ENCODE measurements around the gene DEPDC5. TPM values are rescaled to one million over a fixed set of nuclear protein-coding genes. Genes with fewer than 3 reads are reported as not detected.
A peak's percentile ranks its signal among the peaks of the same experiment; 100 is the strongest.

DEPDC5 gene
- total and polyA plus RNA-seq, 7 donors = 8.4 to 21.3 (median 12.9) TPM

- Histone ChIP-seq H3K27me3 (no peaks in the 10 kb centered on the region), H3K36me3 (peaks cover 0 to 16% (median 0%) of the 10 kb centered on the region in 4 donors), H3K27ac (peak overlapping the region; percentile 86 to 92 (median 90)), H3K4me3 (peak overlapping the region; percentile 88 to 98 (median 94)), H3K9me3 (no peaks in the 10 kb centered on the region), H3K4me1 (peaks cover 0 to 46% (median 45%) of the 10 kb centered on the region in 4 donors)
- WGBS, 2 donors = 67 to 68% methylated on average over 16 of the region's 16 CpGs
- intact Hi-C loops (cut with DNase I) = loop anchor here (10.0 kb wide), 1 partner anchor 194 kb away; the partner anchor contains the start of gene YWHAH
- no peak for DNase-seq
- no peak for TF ChIP-seq POLR2A (IDR thresholded peaks at IDR 0.05)
- TF ChIP-seq EP300 (IDR thresholded peaks at IDR 0.05) = no peak
- TF ChIP-seq, protein P1, sequence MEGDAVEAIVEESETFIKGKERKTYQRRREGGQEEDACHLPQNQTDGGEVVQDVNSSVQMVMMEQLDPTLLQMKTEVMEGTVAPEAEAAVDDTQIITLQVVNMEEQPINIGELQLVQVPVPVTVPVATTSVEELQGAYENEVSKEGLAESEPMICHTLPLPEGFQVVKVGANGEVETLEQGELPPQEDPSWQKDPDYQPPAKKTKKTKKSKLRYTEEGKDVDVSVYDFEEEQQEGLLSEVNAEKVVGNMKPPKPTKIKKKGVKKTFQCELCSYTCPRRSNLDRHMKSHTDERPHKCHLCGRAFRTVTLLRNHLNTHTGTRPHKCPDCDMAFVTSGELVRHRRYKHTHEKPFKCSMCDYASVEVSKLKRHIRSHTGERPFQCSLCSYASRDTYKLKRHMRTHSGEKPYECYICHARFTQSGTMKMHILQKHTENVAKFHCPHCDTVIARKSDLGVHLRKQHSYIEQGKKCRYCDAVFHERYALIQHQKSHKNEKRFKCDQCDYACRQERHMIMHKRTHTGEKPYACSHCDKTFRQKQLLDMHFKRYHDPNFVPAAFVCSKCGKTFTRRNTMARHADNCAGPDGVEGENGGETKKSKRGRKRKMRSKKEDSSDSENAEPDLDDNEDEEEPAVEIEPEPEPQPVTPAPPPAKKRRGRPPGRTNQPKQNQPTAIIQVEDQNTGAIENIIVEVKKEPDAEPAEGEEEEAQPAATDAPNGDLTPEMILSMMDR (IDR thresholded peaks at IDR 0.05) = no peak
These were observed 3.2 kb upstream of the DEPDC5 start for GRCh38 chr22:31750365-31751284.

DNA sequence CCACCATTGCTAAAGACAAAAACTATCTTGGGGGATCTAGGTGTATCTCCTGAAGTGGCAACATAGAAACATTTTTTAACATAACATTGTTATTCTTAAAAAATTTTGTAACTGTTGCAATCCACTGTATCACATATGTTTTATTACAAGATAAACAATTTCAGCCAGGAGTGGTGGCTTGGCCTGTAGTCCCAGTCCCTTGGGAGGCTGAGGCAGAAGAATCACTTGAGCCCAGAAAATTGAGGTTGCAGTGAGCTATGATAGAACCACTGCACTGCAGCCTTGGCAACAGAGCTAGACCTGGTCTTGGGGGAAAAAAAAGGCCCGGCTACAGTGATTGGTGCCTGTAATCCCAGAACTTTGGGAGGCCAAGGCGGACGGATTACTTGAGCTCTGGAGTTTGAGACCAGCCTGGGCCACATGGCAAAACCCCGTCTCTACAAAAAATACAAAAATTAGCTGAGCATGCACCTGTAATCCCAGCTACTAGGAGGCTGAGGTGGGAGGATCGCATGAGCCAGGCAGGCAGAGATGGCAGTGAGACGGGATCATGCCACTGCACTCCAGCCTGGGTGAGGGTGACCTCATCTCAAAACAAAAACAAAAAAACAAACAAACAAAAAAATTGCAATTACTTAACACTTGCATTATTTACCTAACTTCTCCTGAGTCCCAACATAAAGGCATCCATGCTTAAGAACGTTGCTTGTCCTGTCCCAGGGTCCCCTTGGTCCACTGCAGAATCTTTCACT, 1.5 kb upstream of the DEPDC5 start:
- Histone ChIP-seq H3K4me3 (peak overlapping the region in 1 of 4 donors; percentile 79), H3K27ac (peak overlapping the region; percentile 88 to 93 (median 91)), H3K36me3 (peaks cover 0 to 15% (median 0%) of the 10 kb centered on the region in 4 donors), H3K9me3 (no peaks in the 10 kb centered on the region), H3K4me1 (peaks cover 0 to 46% (median 45%) of the 10 kb centered on the region in 4 donors), H3K27me3 (no peaks in the 10 kb centered on the region)
- WGBS, 2 donors = 86 to 89% methylated on average over 7 of the region's 7 CpGs
- no peak for TF ChIP-seq POLR2A (IDR thresholded peaks at IDR 0.05)
- no peak for TF ChIP-seq POLR2AphosphoS5 (IDR thresholded peaks at IDR 0.05)
- TF ChIP-seq, protein P1 (IDR thresholded peaks at IDR 0.05) = no peak
- no peak for TF ChIP-seq EP300 (IDR thresholded peaks at IDR 0.05)
- DNase-seq = no peak
- intact Hi-C loops (cut with DNase I) = loop anchor here (2.0 to 10.0 kb wide), 2 partner anchors 89 to 193 kb away; partner anchors contain the start of genes PISD and YWHAH

DNA sequence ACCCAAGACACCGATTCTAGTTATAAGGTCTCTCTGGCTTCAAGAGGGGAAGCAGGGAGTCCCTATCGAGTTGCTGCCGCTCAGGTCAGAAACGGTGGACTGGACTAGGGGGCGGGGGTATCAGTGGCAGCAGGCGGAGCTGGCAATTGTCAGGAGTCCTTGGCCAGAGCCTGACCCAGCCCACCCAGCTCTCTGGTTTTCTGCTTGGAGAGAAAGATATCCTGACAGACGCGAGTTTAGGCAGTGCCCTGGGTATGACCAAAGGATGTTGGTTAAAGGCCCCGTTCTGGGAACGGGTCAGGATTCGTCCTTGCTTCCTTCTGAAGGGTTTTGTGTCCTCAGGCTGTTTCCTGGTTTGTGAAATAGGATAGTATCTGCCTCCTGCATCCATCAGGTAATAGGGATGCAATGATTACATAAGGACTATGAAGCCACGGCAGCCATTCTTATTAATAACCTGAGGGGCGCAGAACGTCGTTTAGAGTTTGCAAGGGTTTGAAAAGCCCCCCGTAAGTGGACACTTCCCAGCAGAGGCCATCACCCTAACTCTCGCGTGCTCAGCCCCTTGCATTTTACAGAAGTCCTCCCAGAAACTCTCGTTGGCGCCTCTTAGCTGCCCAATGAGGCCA, 700 bp upstream of the DEPDC5 start:
- peaks cover 0 to 41% (median 40%) of the 10 kb centered on the region in 4 donors for H3K4me1 ChIP-seq
- DNase-seq = peak; percentile 70
- intact Hi-C loops (cut with DNase I) = loop anchor here (2.0 to 10.0 kb wide), 2 partner anchors 90 to 192 kb away; partner anchors contain the start of genes PISD and YWHAH
- H3K27me3 ChIP-seq = no peaks in the 10 kb centered on the region
- peaks cover 0 to 16% (median 0%) of the 10 kb centered on the region in 4 donors for H3K36me3 ChIP-seq
- 14 to 36% methylated on average over 20 of the region's 20 CpGs for WGBS, 2 donors
- H3K9me3 ChIP-seq = no peaks in the 10 kb centered on the region
- H3K27ac ChIP-seq = peak overlapping the region; percentile 88 to 93 (median 91)
- peak overlapping the region; percentile 71 to 95 (median 82) for H3K4me3 ChIP-seq
- TF ChIP-seq EP300 (IDR thresholded peaks at IDR 0.05) = no peak
- TF ChIP-seq, protein P1 (IDR thresholded peaks at IDR 0.05) = no peak
- TF ChIP-seq POLR2A (IDR thresholded peaks at IDR 0.05) = no peak
- no peak for TF ChIP-seq POLR2AphosphoS5 (IDR thresholded peaks at IDR 0.05)

DNA sequence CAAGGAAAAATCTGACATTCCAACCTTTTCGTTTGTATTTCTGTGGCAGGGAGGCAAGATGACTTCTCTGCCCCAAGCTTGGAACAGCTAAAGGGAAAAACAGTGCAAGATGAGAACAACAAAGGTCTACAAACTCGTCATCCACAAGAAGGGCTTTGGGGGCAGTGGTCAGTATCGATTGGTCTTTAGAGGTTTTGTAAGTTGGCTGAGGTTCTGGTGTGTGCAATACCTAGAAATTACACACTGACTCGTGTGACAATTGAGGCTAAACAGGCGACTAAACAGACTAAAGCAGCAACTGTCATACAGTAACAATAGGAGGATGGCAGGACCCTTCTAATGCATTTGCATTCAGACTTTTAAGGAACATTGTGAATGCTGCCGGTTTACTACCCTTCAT, 994 bp downstream of the DEPDC5 start:
- Histone ChIP-seq H3K9me3 (no peaks in the 10 kb centered on the region), H3K27ac (peak overlapping the region; percentile 88 to 93 (median 91)), H3K27me3 (no peaks in the 10 kb centered on the region), H3K36me3 (peaks cover 0 to 31% (median 0%) of the 10 kb centered on the region in 4 donors), H3K4me1 (peaks cover 0 to 29% (median 27%) of the 10 kb centered on the region in 4 donors), H3K4me3 (peak overlapping the region in 1 of 4 donors; percentile 71)
- 15 to 47% methylated on average over 6 of the region's 6 CpGs for WGBS, 2 donors
- no peak for TF ChIP-seq POLR2AphosphoS5 (IDR thresholded peaks at IDR 0.05)
- no peak for TF ChIP-seq POLR2A (IDR thresholded peaks at IDR 0.05)
- TF ChIP-seq, protein P1 (IDR thresholded peaks at IDR 0.05) = no peak
- no peak for TF ChIP-seq EP300 (IDR thresholded peaks at IDR 0.05)
- no peak for DNase-seq
- intact Hi-C loops (cut with DNase I) = loop anchor here (10.0 kb wide), 1 partner anchor 190 kb away; the partner anchor contains the start of gene YWHAH

Data from sigmoid colon (tissue), 7 donors.